Stimulated activated CD8-positive, alpha-beta memory T cell treated with anti-CD3 and anti-CD28 coated beads, Interleukin-7, amount 100 ng/mL, for 1 hour (primary cell): ENCODE data around the gene PDE4DIP.
"Not testable (repeated sequence)": the region's sequence is repeated elsewhere in the genome, so short reads cannot be mapped to it uniquely, and the experiment has no call there.

Source experiments
- DNase-seq, 2 donors: peaks; one replicate each; pipeline ENCODE4 v3.0.0-alpha.2; 2020; ENCODE audit warnings: low read depth in 2 of 2

Gene PDE4DIP

DNA sequence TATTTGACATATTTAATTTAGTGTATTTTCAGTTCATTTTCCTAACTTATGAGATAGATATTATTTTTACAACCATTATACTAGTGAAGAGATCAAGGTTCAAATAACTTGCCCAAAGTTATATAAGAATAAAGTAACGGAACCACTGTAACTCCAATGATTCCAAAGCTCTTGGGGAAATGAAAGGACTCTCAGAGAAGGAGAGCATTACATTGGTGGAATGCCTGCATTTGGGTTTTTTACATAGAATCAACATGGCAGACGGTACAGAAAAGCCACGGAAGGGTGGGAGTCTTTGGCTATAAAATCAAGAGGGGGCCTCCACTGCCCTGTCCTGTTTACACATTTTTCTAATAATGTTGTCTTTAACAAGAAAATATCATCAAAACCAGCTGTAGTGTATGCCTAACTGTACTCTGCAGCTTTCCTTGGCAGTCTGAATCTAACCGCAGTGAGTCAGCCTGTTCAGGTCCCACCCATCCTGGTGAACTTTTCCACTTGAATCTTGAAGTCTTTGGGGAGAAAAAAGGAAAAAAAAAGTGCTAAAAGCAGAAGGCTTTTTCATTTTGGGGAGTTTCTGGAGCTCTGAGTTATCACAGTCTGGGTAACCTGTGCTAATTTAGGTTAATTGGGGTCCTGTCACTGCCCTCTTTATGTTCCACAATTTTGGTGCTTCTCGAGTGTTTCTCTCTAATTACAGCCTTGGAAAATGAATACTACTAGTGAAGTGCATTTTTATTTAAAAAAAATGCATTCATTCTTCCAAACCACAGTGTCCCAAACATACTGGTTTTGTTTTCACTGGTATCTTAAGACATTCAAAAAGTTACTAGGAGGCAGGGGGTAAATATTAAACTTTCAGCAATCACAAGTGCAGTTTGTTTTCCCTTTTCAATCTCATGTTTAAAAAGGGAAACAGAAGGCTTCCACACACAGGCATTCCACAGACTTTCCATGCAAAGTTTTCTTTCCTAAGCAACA, 30.5 kb downstream of the PDE4DIP start:
- DNase-seq: not testable (repeated sequence)

DNA sequence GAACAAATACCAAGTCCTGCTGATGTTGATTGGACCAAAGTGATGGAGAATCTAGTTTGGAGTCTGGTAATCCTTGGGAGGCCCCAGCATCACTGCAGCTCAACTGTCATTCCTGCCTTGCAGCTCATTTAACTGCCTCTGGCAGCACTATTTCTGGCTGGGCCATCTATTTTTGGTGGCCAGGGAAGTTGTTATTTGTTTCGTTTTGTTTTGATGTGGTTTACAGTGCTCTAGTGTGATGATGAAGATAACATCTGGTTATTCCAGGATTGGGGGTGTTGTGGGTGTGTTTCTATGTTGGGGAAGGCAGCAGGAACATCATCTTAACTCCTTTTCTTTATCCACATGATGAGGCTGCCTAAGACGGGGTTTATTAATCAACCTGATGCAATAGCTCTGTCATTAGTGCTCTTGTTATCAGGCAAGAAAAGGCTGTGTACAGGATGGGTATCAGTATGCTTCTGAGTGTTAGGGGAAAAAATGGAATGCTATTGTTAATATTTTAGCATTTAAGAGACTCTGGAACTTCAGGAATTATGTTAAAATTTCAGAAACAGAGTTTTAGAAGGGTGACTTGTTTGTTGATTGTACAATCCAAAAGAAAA, 35.7 kb downstream of the PDE4DIP start:
- not testable (repeated sequence) for DNase-seq

DNA sequence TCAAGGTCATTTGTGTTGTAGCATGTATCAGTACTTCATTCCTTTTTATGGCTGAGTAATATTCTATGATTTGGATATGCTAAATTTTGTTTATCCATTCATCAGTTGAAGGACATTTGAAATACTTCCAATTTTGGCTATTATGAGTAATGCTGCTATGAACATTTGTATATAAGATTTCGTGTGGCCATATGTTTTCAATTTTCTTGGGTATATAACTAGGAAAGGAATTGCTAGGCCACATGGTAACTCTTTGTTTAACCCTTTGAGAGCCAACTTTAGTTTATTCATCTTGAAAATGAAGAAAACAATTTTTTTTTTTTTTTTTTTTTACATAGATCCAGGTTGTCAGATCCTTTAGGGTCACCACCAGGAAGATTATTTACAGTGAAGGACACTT, 37.0 kb downstream of the PDE4DIP start:
- not testable (repeated sequence) for DNase-seq

DNA sequence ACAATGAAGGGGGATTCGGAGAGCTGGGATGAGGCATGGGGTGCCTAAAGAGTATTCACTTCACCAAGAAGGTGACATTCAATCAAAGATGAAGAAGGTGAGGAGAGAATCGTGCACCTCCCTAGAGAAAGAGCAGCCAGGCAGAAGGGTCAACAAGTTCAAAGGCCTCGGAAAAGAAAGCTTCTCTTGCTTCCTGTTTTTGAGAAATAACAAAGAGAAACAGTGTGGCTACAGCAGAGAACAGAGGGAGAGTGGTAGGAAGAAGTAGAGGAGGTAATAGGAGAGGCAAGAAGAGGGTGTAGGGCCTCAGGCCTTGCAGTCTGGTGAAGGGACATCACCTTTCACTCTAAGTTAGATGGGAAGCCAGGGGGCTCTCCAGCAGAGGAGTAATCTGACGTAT, 41.0 kb downstream of the PDE4DIP start:
- DNase-seq: not testable (repeated sequence)

DNA sequence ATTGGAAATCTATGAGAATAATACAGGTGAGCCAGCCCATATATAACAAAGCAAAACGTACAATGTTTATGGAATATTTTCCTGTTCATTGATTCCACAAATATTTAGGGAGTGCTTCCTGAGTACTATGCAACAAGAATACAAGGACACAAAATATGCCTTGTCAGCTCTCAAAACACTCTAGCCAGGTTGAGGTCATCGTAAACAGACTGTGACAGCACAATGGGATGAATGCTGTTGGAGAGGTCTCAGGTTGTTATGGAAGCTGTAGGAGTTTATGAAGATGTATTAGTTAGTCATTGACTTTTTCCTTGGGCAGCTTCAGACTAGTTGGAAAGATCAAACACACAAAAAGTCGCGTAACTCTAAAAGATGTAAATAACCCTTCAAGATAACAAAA, 42.1 kb downstream of the PDE4DIP start:
- DNase-seq: not testable (repeated sequence)

DNA sequence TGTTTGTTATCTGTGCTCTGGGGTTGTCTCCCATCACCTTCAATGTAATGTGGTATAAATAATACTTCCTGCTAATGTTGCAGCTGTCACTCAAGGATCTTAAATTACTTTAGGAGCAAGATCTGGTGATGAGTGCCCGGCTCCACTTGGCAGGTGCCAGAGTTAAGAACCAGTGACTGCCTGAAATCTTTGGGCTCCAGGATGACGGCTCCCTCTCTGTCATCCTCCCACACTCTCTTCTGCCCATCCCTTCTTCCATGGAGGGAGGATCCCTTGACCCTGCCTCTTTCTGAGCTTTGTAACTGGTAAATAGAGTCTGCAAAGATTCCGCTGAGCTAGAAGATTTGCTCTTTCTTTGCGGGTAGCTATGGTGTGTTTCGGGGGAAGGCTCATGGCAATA, 44.4 kb downstream of the PDE4DIP start:
- DNase-seq: not testable (repeated sequence)

DNA sequence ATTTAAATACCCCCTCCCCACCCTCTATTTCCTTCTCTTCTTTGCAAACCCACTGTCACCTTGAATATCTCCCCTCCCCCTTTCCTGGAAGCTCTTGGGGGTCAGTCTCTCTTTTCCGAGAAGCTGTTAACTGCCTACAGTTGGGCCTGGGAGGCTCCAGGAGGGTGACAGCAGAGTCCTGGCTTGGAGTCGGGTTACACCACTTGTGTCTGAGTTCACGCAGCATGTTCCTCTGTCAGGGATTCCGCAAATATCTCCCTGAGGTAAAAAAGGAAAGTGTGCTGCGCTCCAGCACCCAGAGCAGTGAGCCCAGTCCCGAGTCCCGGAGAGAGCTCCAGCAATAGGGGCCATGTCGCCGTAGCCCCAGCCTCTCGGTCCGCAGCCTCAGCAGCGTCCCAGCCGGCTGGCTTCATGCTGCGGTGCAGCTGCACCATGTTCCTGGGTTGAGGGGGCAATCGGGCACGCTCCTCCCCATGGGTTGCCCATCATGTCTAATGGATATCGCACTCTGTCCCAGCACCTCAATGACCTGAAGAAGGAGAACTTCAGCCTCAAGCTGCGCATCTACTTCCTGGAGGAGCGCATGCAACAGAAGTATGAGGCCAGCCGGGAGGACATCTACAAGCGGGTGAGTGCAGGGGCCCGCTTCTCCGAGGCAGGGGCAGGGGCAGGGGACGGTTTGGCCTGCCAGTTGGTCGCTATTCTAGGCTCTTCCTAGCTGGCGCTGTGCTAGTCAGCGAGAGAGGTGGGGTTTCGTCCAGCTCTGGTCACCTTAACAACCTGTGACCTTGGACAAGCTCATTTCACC, 45.2 kb downstream of the PDE4DIP start:
- not testable (repeated sequence) for DNase-seq

DNA sequence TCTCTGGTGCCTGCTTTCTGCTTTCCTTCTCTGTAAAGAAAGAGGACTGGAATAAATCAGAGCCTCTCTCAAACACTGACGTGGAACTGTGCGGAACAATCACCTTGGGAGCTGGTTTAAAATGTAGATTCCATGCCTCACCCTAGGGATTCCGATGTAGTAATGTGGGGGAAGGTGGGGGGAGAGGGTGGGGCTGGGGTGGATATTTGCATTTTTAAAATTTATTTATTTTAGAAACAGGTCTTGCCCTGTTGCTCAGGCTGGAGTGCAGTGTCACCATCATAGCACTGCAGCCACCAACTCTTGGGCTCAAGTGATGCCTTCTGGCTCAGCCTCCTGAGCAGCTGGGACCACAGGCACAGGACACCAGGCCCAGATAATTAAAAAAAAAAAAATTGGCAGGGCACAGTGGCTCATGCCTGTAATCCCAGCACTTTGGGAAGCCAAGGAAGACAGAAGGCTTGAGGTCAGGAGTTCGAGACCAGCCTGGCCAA, 45.9 kb downstream of the PDE4DIP start:
- not testable (repeated sequence) for DNase-seq

DNA sequence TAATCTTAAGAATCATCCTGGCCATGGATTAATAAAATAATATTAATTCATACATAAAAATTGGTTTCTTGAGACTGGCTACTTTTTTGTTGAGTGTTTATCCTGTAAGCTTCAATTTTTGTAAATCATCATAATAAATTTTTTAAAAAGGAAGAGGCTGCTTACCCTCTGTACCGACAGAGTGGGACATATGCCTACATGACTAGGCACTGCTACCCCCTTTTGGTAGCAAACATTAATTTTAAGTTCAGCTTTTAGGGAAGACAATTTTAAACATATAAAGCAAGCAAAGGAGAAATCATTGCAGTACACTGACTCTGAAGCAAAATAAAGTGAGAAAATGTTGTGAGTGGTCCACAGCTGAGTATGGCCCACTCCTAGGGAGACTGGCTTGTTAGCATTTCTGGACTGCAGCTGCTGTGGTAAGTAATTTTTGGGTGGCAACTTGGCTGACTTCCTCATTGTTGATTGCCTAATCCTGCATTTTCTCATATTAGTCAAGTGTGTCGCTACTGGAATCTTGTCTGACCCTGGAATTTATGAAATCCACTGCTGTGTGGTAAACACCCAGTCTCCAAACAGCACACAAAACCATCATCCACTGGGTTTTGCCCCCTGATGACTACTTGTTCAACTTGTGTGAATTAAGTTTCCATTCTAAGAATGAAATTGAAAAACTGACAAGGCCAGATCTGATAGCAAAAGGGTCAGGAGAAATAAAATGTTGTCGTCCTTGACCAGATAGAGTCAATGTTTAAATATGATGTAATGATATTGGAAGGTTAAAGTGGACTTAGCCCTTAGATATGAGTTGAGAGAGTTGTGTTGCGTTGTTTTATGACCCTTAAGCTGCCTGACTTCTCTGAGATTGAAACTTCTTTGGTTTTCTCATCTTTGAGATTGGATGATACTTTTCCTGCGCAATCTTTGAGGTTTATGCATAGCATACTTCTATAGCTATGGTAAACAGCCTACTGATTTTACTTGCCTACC, 50.4 kb downstream of the PDE4DIP start:
- DNase-seq: not testable (repeated sequence)

DNA sequence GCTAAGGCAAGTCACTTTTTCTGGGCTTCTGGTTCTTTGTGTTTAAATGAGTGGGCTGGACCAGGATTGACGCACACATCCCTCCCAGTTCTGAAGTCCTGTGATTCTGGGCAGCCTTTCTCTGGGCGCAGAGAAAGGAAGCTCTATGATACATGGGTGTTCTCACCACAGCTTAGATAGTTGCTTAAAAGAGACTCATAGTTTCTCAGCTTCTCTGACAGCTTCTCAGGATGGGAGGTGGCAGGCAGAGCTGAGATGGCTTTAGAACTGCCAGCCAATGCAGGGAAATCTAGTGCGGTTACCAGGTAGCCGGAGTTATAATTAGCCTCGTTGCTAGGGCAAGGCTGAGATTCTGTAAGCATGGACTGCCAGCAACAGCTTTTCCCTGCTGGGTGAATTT, 55.8 kb downstream of the PDE4DIP start:
- not testable (repeated sequence) for DNase-seq

DNA sequence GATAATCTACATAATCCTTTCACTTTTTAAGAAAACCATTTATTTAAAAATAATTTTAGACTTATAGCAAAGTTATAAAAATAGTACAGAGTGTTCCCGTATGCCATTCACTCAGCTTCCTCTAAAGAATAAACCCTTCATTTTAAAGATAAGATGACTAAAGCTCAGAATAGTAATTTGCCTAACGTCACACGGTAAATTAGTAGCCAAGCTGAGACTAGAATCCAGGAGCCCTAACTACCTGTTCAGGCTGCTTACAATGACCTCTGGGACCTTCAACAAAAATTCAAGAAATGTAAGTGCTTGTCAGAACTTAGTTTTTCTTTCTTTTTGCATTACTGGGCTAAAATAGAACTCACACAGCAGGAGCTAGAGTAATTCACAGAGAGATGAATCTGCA, 56.5 kb downstream of the PDE4DIP start:
- DNase-seq: not testable (repeated sequence)

DNA sequence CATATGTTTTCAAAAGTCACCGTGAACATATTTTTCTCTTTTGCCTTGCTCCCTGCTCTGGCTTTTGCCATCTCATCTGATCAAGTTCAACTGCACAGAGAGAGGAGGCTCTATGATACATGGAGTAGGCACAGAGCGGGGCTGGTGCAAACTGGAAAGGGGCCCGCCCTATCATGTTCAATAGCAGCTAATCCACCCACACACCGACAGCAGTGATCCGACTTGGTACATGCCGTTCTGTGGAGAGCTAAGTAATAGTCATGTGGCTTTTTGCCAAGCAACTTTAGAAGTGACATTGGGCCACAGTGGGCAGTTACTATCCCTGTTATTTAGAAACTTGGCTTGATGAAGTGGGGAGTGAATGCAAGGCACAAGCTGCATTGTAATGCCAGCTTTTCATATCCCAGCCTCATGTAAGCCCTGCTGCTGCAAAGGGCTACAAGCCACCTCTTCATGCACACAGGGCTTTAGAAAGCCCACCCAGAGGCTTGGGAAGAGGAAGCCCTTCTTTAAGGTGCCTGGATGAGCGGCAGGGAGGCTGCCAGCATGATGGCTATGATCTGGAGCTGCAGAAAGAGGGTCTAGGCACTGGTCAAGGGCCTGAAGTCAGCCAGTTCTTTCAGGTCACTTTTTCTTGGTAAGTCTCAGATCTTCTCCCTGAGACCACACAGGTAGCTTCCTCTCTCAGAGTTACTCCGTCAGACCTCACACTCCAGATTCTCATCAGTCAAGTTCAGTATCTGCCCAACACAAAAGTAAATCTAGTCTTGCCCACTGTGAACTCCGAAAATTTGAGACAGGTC, 57.1 kb downstream of the PDE4DIP start:
- not testable (repeated sequence) for DNase-seq

DNA sequence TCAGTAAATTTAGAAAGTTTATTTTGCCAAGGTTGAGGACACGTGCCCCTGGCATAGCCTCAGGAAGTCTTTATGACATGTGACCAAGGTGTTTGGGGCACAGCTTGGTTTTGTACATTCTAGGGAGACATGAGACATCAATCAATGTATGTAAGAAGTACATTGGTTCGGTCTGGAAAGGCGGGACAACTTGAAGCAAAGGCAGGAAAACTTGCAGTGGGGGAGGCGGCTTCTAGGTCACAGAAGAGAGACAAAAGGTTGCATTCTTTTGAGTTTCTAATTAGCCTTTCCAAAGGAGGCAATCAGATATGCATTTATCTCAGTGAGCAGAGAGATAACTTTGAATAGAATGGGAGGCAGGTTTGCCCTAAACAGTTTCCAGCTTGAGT, 57.7 kb downstream of the PDE4DIP start:
- DNase-seq: not testable (repeated sequence)

DNA sequence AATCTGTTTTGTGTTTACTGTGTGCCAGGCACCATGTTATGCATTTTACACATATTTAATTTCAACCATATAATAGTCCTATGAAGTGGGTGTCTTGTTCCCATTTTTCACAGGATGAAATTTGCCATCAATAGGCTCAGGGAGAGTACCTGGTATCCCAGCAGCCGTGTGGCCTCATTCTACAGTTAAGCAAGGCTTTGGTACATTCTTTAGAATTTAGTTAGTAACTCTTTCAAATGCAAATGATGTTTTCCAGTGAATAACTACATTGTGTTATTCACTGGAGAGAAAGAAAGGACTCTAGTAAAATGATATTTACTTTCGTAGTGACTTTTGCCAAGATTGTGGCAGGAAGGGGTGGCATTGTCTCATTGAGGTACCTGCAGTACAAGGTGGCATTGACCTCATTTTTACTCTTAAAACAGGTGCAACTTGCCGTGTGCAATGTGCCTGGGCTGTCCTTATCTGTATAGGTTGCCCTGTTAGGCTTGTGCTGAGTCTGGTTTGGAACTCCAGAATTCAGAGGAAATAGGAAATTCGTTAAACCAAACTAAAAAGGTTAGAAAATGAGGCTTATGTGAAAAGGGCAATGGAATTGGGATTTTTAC, 65.1 kb downstream of the PDE4DIP start:
- not testable (repeated sequence) for DNase-seq

DNA sequence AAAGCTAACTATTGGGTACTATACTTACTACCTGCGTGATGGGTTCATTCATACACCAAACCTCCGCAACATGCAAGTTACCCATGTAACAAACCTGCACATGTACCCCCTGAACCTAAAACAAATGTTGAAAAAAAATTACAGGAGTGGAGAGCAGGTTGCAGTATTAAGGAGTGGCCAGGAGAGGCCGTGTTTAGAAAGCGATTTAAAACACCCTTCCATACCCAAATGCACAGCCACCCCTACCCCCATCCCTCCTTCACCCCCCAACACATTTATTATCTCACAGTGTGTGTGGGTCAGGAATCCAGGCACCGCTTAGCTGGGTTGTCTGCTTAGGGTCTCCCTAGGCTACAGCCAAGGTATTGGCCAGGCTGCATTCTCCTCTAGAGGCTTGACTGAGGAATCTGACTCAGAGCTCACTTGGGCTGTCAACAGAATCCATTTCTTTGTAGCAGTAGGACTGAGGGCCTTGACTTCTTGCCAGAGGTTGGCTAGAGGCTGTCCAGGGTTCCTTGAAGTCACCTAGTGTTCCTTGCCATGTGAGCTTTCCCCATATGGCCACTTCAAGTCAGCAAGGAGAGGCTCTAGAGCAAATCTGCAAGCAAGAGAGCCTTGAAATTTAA, 67.2 kb downstream of the PDE4DIP start:
- not testable (repeated sequence) for DNase-seq

DNA sequence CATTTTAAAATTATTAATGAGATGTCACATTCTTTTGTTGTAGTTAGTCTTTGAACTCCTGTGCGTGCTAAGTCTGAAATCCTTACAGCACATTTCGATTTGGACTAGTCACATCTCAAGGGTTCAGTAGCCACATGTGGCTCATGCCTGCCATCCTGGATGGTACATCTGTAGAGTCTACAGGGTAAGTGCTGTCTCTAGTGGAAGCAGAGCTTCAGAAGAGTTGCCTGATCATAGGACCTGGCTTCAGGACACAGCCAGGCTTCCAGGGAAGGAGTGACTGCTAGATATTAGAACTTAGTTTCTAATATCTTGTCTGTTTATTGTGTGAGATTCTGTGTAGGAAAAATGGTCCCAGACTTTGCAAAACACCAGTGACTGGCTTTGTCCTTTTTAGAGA, 72.0 kb downstream of the PDE4DIP start:
- not testable (repeated sequence) for DNase-seq

DNA sequence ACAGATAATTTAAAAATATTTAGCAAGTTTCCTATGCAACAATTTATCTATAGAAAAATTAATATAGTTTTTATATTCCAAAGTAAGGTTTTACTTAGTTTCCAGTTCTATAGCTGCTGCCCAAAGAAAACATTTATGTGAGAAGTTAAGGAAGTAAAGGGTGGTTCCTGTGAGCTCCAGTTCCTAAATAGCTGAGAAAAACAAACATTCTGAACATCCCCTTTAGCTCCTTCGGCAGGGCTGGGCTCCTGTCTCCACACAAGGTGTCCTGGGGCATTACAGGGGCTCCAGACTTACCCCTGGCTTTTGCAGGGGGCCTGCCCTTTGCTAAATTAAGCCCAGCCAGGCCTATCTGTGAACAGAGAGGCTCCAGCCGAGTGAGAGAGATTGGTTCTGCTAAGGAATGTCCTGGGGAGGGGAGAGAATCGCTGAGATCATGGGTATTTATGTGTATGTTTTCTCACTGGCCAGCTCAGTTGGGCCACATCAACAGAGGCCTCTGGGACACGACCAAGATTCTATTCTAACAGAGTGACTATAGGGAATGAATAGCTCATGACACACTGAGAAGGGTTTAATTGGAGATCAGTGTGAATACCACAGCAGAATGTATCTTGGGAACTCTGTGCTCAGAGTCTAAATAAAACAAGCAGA, 72.6 kb downstream of the PDE4DIP start:
- not testable (repeated sequence) for DNase-seq

DNA sequence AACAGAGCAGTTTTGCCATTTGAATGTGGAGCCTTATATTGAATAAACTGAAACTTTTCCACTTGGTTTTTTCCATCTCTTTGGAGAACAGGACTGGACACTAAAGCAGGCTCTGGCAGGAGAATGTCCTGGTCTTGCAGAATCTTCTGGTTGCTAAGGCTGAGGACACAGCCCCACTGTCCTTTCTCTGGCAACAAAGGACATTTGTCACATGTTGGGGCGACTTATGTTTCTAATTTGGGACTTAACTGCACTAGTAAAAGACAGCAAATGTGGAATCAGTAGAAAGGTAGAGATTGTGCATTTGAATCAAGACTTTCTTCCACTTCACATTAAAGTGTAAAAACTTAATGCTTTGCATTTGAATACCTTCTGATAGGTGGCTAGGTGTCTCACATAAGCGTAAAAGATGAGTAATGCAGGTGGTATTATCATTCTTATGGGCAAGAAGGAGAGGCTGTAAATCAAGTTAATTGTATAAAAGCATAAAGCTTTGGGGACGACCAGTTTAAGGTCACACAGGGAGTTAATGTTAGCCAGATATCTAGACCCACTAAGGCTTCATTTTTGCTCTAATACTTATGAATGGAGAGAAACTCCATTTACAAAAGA, 74.7 kb downstream of the PDE4DIP start:
- not testable (repeated sequence) for DNase-seq
